ENCODE data around the gene ARL3.

DNA sequence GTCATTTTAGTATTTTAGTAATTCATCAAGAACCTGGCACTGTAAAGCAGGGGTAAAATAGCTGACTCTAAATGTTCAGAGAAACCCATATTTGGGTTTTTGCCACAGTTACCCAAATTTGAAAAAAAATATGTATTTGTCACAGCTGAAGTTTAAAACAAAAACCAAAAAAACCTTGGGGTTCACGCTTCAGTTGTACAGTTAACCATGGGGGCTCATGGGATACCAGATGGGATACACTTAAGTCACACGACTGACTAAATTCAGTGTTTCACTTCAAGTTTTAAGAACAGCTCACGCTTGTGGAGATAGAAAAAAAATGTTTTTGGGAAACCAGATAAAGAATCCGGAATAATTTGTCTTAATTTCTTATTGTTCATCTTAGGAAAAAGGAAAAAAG lies 2.1 kb downstream of the ARL3 start:
- TF ChIP-seq, protein P1, sequence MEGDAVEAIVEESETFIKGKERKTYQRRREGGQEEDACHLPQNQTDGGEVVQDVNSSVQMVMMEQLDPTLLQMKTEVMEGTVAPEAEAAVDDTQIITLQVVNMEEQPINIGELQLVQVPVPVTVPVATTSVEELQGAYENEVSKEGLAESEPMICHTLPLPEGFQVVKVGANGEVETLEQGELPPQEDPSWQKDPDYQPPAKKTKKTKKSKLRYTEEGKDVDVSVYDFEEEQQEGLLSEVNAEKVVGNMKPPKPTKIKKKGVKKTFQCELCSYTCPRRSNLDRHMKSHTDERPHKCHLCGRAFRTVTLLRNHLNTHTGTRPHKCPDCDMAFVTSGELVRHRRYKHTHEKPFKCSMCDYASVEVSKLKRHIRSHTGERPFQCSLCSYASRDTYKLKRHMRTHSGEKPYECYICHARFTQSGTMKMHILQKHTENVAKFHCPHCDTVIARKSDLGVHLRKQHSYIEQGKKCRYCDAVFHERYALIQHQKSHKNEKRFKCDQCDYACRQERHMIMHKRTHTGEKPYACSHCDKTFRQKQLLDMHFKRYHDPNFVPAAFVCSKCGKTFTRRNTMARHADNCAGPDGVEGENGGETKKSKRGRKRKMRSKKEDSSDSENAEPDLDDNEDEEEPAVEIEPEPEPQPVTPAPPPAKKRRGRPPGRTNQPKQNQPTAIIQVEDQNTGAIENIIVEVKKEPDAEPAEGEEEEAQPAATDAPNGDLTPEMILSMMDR (IDR thresholded peaks at IDR 0.05 in 8 of 11, conservative IDR thresholded peaks at IDR 0.05 in 3 of 11) = no peak
- TF ChIP-seq POLR2AphosphoS5 (IDR thresholded peaks at IDR 0.05) = no peak
